NB4 (cell line): ENCODE data around the gene NPIPB6.

ENCODE experiments used
- POLR2A ChIP-seq: IDR thresholded peaks from 2 replicates; pipeline ENCODE4 v1.6.1; 2011; ENCODE audit warnings: mild to moderate bottlenecking; ENCODE audit not compliant: insufficient read length; ENCODE audit errors: extremely low read depth
- TF ChIP-seq, protein P1 (sequence below): IDR thresholded peaks from one replicate; pipeline ENCODE4 v1.5.1; 2012; ENCODE audit warnings: low read depth, low read length
- TF ChIP-seq, protein P2 (sequence below): IDR thresholded peaks from 2 replicates; pipeline ENCODE4 v1.6.1; 2011; ENCODE audit warnings: low read depth, low read length

DNA sequence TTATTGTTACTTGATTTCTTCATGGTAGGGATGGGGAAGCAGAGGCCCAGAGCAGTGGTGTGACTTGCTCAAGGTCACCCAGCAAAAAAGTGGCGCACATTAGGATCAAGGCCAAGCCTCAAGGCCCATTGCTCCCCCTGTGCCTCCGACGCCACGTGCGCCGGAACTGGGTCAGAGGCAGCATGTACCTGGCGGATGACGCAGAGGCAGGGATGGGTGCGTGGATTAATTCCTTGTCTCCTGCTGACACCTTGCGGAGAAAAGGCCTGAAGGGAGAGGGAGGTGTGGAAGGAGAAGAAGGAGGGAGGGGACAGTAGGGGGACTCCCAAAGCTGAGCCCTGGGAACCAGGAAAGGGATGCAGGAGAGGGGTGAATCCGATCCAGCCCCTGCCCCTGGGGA lies 52.5 kb downstream of the NPIPB6 start:
- TF ChIP-seq POLR2A: no peak
- TF ChIP-seq, protein P1, sequence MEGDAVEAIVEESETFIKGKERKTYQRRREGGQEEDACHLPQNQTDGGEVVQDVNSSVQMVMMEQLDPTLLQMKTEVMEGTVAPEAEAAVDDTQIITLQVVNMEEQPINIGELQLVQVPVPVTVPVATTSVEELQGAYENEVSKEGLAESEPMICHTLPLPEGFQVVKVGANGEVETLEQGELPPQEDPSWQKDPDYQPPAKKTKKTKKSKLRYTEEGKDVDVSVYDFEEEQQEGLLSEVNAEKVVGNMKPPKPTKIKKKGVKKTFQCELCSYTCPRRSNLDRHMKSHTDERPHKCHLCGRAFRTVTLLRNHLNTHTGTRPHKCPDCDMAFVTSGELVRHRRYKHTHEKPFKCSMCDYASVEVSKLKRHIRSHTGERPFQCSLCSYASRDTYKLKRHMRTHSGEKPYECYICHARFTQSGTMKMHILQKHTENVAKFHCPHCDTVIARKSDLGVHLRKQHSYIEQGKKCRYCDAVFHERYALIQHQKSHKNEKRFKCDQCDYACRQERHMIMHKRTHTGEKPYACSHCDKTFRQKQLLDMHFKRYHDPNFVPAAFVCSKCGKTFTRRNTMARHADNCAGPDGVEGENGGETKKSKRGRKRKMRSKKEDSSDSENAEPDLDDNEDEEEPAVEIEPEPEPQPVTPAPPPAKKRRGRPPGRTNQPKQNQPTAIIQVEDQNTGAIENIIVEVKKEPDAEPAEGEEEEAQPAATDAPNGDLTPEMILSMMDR: no peak
- TF ChIP-seq, protein P2, sequence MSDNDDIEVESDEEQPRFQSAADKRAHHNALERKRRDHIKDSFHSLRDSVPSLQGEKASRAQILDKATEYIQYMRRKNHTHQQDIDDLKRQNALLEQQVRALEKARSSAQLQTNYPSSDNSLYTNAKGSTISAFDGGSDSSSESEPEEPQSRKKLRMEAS: no peak
